Measurements from ENCODE around the gene GPR137B.
A peak's percentile ranks its signal among the peaks of the same experiment; 100 is the strongest.

GPR137B gene

GRCh38 chr1:236114076-236114747 is 28.1 kb upstream of the GPR137B start:
- DNase-seq (ENCODE audit: low read depth in 3 of 3): no peak

- DNase-seq (ENCODE audit: low read depth in 3 of 3): no peak
Measured at GRCh38 chr1:236117710-236118109, 24.6 kb upstream of the GPR137B start.

GRCh38 chr1:236119943-236120484 is 22.3 kb upstream of the GPR137B start:
- DNase-seq (ENCODE audit: low read depth in 3 of 3): no peak

GRCh38 chr1:236120721-236121153 is 21.6 kb upstream of the GPR137B start:
- no peak for DNase-seq (ENCODE audit: low read depth in 3 of 3)

GRCh38 chr1:236122176-236122575 is 20.2 kb upstream of the GPR137B start:
- DNase-seq (ENCODE audit: low read depth in 3 of 3): peak in 1 of 3 experiments; percentile 18

GRCh38 chr1:236123563-236123962 is 18.8 kb upstream of the GPR137B start:
- no peak for DNase-seq (ENCODE audit: low read depth in 3 of 3)

GRCh38 chr1:236124965-236125364 is 17.4 kb upstream of the GPR137B start:
- DNase-seq (ENCODE audit: low read depth in 3 of 3): no peak

- no peak for DNase-seq (ENCODE audit: low read depth in 3 of 3)
Measured at GRCh38 chr1:236127045-236127444, 15.3 kb upstream of the GPR137B start.

GRCh38 chr1:236128646-236129178 is 13.6 kb upstream of the GPR137B start:
- DNase-seq (ENCODE audit: low read depth in 3 of 3): no peak

GRCh38 chr1:236129306-236129705 is 13.0 kb upstream of the GPR137B start:
- no peak for DNase-seq (ENCODE audit: low read depth in 3 of 3)

- DNase-seq (ENCODE audit: low read depth in 3 of 3): no peak
Measured at GRCh38 chr1:236130372-236130771, 12.0 kb upstream of the GPR137B start.

GRCh38 chr1:236131916-236132315 is 10.4 kb upstream of the GPR137B start:
- no peak for DNase-seq (ENCODE audit: low read depth in 3 of 3)

- no peak for DNase-seq (ENCODE audit: low read depth in 3 of 3)
Measured at GRCh38 chr1:236132420-236133046, 9.8 kb upstream of the GPR137B start.

- DNase-seq (ENCODE audit: low read depth in 3 of 3): no peak
Measured at GRCh38 chr1:236133339-236133738, 9.0 kb upstream of the GPR137B start.

- no peak for DNase-seq (ENCODE audit: low read depth in 3 of 3)
Measured at GRCh38 chr1:236133802-236134201, 8.5 kb upstream of the GPR137B start.

- DNase-seq (ENCODE audit: low read depth in 3 of 3): no peak
Measured at GRCh38 chr1:236137285-236137852, 5.0 kb upstream of the GPR137B start.

GRCh38 chr1:236139495-236139894 is 2.8 kb upstream of the GPR137B start:
- no peak for DNase-seq (ENCODE audit: low read depth in 3 of 3)

- DNase-seq (ENCODE audit: low read depth in 3 of 3): no peak
Measured at GRCh38 chr1:236140705-236141446, 1.5 kb upstream of the GPR137B start.

GRCh38 chr1:236141447-236142252 is 689 bp upstream of the GPR137B start:
- DNase-seq (ENCODE audit: low read depth in 3 of 3): no peak

- DNase-seq (ENCODE audit: low read depth in 3 of 3): peak in 1 of 3 experiments; percentile 41
Measured at GRCh38 chr1:236143104-236143948, 987 bp downstream of the GPR137B start.

Data from stimulated activated CD4-positive, alpha-beta T cell treated with anti-CD3 and anti-CD28 coated beads, TNF-alpha, amount 100 ng/mL, for 24 hours (primary cell).